ENCODE results near the gene EPHA3. TPM values are rescaled to one million over a fixed set of nuclear protein-coding genes. Genes with fewer than 3 reads are reported as not detected.

EPHA3 gene
- total and polyA plus RNA-seq, 2 donors (not counting 1 experiment from before 2014, with no cell fraction given), result 0.01 TPM; not detected in 1

DNA sequence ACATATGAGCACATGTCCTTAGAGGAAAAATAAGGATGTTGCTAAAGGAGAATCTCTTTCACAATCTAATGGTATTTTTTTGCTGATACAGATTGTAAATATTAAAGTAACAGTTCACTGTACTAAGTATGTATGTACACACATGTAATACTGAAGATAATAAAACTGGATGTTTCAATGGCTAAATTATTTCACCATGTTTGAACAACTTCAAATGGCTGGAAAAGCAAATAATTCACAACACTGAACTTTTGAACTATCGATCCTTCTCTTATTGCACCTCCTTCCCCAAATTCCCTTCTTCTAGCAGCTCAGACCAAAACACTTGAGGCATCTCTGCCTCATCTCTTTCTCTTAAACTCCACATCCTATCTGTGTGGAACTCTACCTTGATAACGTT is 149.5 kb downstream of the EPHA3 start:
- TF ChIP-seq, protein P1, sequence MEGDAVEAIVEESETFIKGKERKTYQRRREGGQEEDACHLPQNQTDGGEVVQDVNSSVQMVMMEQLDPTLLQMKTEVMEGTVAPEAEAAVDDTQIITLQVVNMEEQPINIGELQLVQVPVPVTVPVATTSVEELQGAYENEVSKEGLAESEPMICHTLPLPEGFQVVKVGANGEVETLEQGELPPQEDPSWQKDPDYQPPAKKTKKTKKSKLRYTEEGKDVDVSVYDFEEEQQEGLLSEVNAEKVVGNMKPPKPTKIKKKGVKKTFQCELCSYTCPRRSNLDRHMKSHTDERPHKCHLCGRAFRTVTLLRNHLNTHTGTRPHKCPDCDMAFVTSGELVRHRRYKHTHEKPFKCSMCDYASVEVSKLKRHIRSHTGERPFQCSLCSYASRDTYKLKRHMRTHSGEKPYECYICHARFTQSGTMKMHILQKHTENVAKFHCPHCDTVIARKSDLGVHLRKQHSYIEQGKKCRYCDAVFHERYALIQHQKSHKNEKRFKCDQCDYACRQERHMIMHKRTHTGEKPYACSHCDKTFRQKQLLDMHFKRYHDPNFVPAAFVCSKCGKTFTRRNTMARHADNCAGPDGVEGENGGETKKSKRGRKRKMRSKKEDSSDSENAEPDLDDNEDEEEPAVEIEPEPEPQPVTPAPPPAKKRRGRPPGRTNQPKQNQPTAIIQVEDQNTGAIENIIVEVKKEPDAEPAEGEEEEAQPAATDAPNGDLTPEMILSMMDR (IDR thresholded peaks at IDR 0.05), result no peak
- TF ChIP-seq EZH2 (IDR thresholded peaks at IDR 0.05; ENCODE audit: borderline replicate concordance, insufficient read depth, low read depth, low read length, poor library complexity, severe bottlenecking), result no peak
- H3K27me3 Mint-ChIP-seq, result no peaks in the 10 kb centered on the region
- Histone ChIP-seq H3K27ac (ENCODE audit: low read length in 2 of 2) (no peak overlapping the region), H4K20me1 (ENCODE audit: control insufficient read depth, insufficient read depth, low read length, poor library complexity, severe bottlenecking) (no peaks in the 10 kb centered on the region), H3K79me2 (ENCODE audit: control insufficient read depth, insufficient read depth, low read length) (no peaks in the 10 kb centered on the region), H3K9ac (ENCODE audit: low read length) (no peak overlapping the region), H3K27me3 (replicated peaks in 1 of 4; ENCODE audit: control extremely low read depth in 1 of 4, control insufficient read depth in 3 of 4, insufficient read depth in 4 of 4, low read length in 3 of 4) (no peaks in the 10 kb centered on the region), H3K4me1 (ENCODE audit: control insufficient read depth in 2 of 2, insufficient read depth in 2 of 2, low read length in 2 of 2) (no peaks in the 10 kb centered on the region), H3K9me3 (ENCODE audit: control extremely low read depth in 1 of 3, control insufficient read depth in 2 of 3, insufficient read depth in 1 of 3, low read length in 2 of 3) (no peaks in the 10 kb centered on the region), H3K36me3 (replicated peaks in 1 of 2; ENCODE audit: control extremely low read depth in 1 of 2, control insufficient read depth in 1 of 2, extremely low read depth in 1 of 2, insufficient read depth in 2 of 2, low read length in 1 of 2) (no peaks in the 10 kb centered on the region), H3K4me3 (ENCODE audit: control extremely low read depth in 1 of 5, extremely low read depth in 1 of 5, insufficient read depth in 1 of 5, low read depth in 2 of 5, low read length in 4 of 5) (no peak overlapping the region), H2AFZ (ENCODE audit: insufficient read depth, low read depth, low read length, poor library complexity, severe bottlenecking) (no peak overlapping the region), H3K4me2 (replicated peaks; ENCODE audit: low read depth, low read length, poor library complexity, severe bottlenecking) (no peak overlapping the region)
- CTCF ChIA-PET, result no interaction called here
- no peaks in the 10 kb centered on the region for H3K4me1 Mint-ChIP-seq
- H3K4me3 Mint-ChIP-seq, result no peak overlapping the region
- no peak for DNase-seq
- intact Hi-C loops (cut with micrococcal nuclease), result no loop called here
- 100% methylated on average over 1 of the region's 2 CpGs for WGBS (ENCODE audit: insufficient coverage)
- H3K27ac Mint-ChIP-seq, result no peak overlapping the region
- H3K9me3 Mint-ChIP-seq (ENCODE audit: insufficient read depth), result no peaks in the 10 kb centered on the region
- no peak for ATAC-seq (ENCODE audit: low read depth)
- POLR2A ChIA-PET, result no interaction called here

DNA sequence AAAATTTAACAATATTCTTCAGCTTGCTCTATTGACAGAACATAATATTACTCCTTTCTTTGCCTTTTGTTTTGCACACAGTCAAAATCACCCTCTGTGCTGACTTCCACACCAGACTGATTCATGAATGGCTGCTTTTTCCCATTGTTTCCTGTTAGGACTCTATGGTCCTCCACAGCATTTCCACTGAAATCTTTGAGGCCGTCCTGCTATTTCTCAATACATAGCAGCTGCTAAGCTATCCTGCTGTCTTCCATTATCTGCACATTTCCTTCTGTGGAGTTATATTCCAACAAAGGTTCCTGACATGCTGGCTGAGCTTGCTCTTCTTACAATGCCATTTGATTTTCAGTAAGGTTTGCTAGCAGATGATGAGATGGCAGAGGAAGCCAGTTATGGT is 153.3 kb downstream of the EPHA3 start:
- Mint-ChIP-seq H3K4me3 (no peak overlapping the region), H3K9me3 (ENCODE audit: insufficient read depth) (no peaks in the 10 kb centered on the region), H3K27ac (no peak overlapping the region), H3K27me3 (no peaks in the 10 kb centered on the region), H3K4me1 (no peaks in the 10 kb centered on the region)
- H3K27me3 ChIP-seq (replicated peaks in 1 of 4; ENCODE audit: control extremely low read depth in 1 of 4, control insufficient read depth in 3 of 4, insufficient read depth in 4 of 4, low read length in 3 of 4), result no peaks in the 10 kb centered on the region
- DNase-seq (no peak), ATAC-seq (ENCODE audit: low read depth) (no peak)
- no peaks in the 10 kb centered on the region for H3K36me3 ChIP-seq (replicated peaks in 1 of 2; ENCODE audit: control extremely low read depth in 1 of 2, control insufficient read depth in 1 of 2, extremely low read depth in 1 of 2, insufficient read depth in 2 of 2, low read length in 1 of 2)
- ChIA-PET POLR2A (no interaction called here), CTCF (no interaction called here)
- no peak overlapping the region for H3K4me2 ChIP-seq (replicated peaks; ENCODE audit: low read depth, low read length, poor library complexity, severe bottlenecking)
- H2AFZ ChIP-seq (ENCODE audit: insufficient read depth, low read depth, low read length, poor library complexity, severe bottlenecking), result no peak overlapping the region
- H3K27ac ChIP-seq (ENCODE audit: low read length in 2 of 2), result no peak overlapping the region
- no peak overlapping the region for H3K9ac ChIP-seq (ENCODE audit: low read length)
- no peaks in the 10 kb centered on the region for H4K20me1 ChIP-seq (ENCODE audit: control insufficient read depth, insufficient read depth, low read length, poor library complexity, severe bottlenecking)
- TF ChIP-seq, protein P1 (IDR thresholded peaks at IDR 0.05), result no peak
- TF ChIP-seq EZH2 (IDR thresholded peaks at IDR 0.05; ENCODE audit: borderline replicate concordance, insufficient read depth, low read depth, low read length, poor library complexity, severe bottlenecking), result no peak
- H3K4me3 ChIP-seq (ENCODE audit: control extremely low read depth in 1 of 5, extremely low read depth in 1 of 5, insufficient read depth in 1 of 5, low read depth in 2 of 5, low read length in 4 of 5), result no peak overlapping the region
- H3K9me3 ChIP-seq (ENCODE audit: control extremely low read depth in 1 of 3, control insufficient read depth in 2 of 3, insufficient read depth in 1 of 3, low read length in 2 of 3), result peaks cover 0 to 7% (median 2%) of the 10 kb centered on the region in 3 donors
- intact Hi-C loops (cut with micrococcal nuclease), result no loop called here
- no peaks in the 10 kb centered on the region for H3K79me2 ChIP-seq (ENCODE audit: control insufficient read depth, insufficient read depth, low read length)
- WGBS (ENCODE audit: insufficient coverage), result 86% methylated on average over 1 of the region's 1 CpG
- H3K4me1 ChIP-seq (ENCODE audit: control insufficient read depth in 2 of 2, insufficient read depth in 2 of 2, low read length in 2 of 2), result no peaks in the 10 kb centered on the region

All from B cell (primary cell).